GM23248 (cell line): ENCODE results near the gene GABBR2.

ENCODE experiments used
- EZH2 ChIP-seq: fragments of 200-600 bp; sonication (generic); IDR thresholded peaks from 2 replicates; pipeline ENCODE4 v1.6.1; 2018; ENCODE audit warnings: antibody characterized with exemption, mild to moderate bottlenecking; ENCODE audit not compliant: insufficient read depth, poor library complexity, severe bottlenecking
- EZH2phosphoT487 ChIP-seq: fragments of 200-600 bp; sonication (generic); IDR thresholded peaks from 2 replicates; pipeline ENCODE4 v1.6.1; 2018; ENCODE audit warnings: antibody characterized with exemption, moderate library complexity, mild to moderate bottlenecking, low read depth; ENCODE audit not compliant: insufficient read depth

- no peak for TF ChIP-seq EZH2
- no peak for TF ChIP-seq EZH2phosphoT487
Observed at GRCh38 chr9:98323831-98324135, 385.0 kb downstream of the GABBR2 start.
